Skeletal muscle tissue (tissue), 4 donors: ENCODE results near the gene RAD9B. TPM values are rescaled to one million over a fixed set of nuclear protein-coding genes. Genes with fewer than 3 reads are reported as not detected.
"Not testable (repeated sequence)": the region's sequence is repeated elsewhere in the genome, so short reads cannot be mapped to it uniquely, and the experiment has no call there.

Source experiments
- H3K27ac ChIP-seq: one replicate; pipeline ENCODE4 v1.7.0; 2013; ENCODE audit warnings: mild to moderate bottlenecking, low read depth, low read length, inconsistent platforms
- H3K27me3 ChIP-seq, 3 donors: one replicate each; pipeline ENCODE4 v1.7.0; 2013; ENCODE audit warnings: low read length in 3 of 3; ENCODE audit not compliant: control insufficient read depth in 3 of 3, insufficient read depth in 3 of 3
- H3K36me3 ChIP-seq, 3 donors: one replicate each; pipeline ENCODE4 v1.7.0; 2013; ENCODE audit warnings: low read length in 3 of 3; ENCODE audit not compliant: control insufficient read depth in 3 of 3, insufficient read depth in 3 of 3
- H3K4me1 ChIP-seq, 3 donors: one replicate each; pipeline ENCODE4 v1.7.0; 2013; ENCODE audit warnings: low read length in 3 of 3, mild to moderate bottlenecking in 3 of 3; ENCODE audit not compliant: control insufficient read depth in 3 of 3, insufficient read depth in 3 of 3
- H3K4me3 ChIP-seq, 3 donors: one replicate each; pipeline ENCODE4 v1.7.0; 2013; ENCODE audit warnings: low read length in 3 of 3
- H3K9ac ChIP-seq, 3 donors: one replicate each; pipeline ENCODE4 v1.7.0; 2013; ENCODE audit warnings: low read length in 3 of 3, mild to moderate bottlenecking in 3 of 3, moderate library complexity in 2 of 3, low read depth in 1 of 3
- H3K9me3 ChIP-seq, 3 donors: one replicate each; pipeline ENCODE4 v1.7.0; 2013; ENCODE audit warnings: low read length in 3 of 3; ENCODE audit not compliant: control insufficient read depth in 3 of 3
- total RNA-seq: library from RNA; depleted of rRNA; stranded (reverse); fragments of >200 nt; gene quantifications from one replicate; pipeline ENCODE4 v1.2.3, GENCODE V29; 2014
- donor health status: Osteomylitis.

RAD9B gene
- total RNA-seq, 1 donor from 2014 or later: 1.6 TPM

DNA sequence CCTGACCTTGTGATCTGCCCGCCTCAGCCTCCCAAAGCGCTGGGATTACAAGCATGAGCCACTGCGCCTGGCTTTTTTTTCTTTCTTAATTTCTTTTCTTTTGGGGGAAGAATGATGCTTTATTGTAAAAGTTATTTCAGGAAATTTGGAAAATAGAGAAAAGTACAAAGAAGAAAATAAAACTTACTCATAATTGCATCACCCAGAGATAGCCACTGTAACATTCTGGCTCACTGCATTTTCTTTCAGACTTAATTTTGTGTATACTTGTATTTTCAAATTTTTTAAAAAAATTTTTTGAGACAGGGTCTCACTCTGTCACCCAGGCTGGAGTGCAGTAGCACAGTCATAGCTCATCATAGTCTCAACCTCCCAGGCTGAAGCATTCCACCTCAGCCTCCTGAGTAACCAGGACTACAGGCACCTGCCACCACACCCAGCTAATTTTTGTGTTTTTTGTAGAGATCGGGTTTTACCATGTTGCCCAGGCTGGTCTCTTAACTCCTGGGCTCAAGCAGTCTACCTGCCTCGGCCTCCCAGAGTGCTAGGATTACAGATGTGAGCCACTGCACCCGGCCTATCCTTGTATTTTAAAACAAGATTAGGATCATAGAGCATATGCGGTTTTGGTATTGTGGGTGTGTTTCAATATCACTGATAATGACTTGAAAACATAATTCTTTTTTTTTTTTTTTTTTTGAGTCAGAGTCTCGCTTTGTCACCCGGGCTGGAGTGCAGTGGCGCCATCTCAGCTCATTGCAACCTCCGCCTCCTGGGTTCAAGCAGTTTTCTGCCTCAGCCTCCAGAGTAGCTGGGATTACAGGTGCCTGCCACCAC is 19.0 kb downstream of the RAD9B start:
- H3K4me1 ChIP-seq, H3K27me3 ChIP-seq, H3K4me3 ChIP-seq, H3K9me3 ChIP-seq, H3K9ac ChIP-seq, H3K36me3 ChIP-seq, H3K27ac ChIP-seq: not testable (repeated sequence)

DNA sequence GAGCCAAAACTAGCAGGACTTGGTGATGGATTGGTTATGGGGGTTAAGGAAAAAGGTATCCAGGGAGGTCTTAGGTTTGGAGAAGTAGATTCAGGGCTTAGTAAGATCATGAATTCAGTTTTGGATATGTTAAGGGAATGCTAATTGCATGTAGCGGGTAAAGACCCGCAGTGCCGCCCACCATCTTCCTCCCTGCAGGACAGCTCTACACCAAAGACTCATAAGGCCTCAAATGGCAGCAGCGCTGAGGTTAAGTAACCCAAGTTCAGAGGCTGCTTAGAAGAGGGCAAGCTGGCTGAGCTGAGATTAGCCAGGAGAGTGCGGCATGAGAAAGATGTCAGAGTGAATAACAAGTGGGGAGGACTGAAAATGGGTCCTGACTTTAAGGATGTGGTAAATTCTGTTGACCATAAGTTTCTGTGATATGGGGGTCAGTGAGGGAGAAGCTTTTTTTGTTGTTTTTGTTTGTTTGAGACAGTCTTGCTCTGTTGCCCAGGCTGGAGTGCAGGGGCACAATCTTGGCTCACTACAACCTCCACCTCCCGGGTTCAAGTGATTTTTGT is 26.2 kb downstream of the RAD9B start:
- H3K9ac ChIP-seq: no peak overlapping the region
- H3K27me3 ChIP-seq: no peaks in the 10 kb centered on the region
- peaks cover 9 to 20% (median 10%) of the 10 kb centered on the region in 3 donors for H3K4me1 ChIP-seq
- peaks cover 5 to 12% (median 11%) of the 10 kb centered on the region in 3 donors for H3K36me3 ChIP-seq
- H3K27ac ChIP-seq: no peak overlapping the region
- no peaks in the 10 kb centered on the region for H3K9me3 ChIP-seq
- no peak overlapping the region for H3K4me3 ChIP-seq

DNA sequence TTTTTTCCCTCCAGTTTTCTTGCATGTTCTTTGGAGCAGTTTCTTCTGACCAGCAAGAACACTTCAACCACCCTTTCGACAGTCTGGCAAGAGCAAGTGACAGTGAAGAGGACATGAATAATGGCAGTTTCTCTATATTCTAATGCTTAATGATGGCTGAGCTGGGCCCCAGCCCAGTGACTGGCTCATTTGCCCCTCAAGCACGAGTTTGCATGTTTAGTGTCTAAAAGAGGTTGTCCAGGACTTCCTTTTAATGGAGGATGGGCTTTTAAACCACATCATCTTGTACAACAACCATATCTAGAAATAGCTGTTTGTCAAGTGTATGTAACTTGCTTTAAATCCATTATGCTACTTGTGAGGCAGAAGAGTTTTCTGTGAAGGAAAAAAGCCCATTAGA is 28.4 kb downstream of the RAD9B start:
- H3K36me3 ChIP-seq: peaks cover 5 to 14% (median 12%) of the 10 kb centered on the region in 3 donors
- no peak overlapping the region for H3K27ac ChIP-seq

DNA sequence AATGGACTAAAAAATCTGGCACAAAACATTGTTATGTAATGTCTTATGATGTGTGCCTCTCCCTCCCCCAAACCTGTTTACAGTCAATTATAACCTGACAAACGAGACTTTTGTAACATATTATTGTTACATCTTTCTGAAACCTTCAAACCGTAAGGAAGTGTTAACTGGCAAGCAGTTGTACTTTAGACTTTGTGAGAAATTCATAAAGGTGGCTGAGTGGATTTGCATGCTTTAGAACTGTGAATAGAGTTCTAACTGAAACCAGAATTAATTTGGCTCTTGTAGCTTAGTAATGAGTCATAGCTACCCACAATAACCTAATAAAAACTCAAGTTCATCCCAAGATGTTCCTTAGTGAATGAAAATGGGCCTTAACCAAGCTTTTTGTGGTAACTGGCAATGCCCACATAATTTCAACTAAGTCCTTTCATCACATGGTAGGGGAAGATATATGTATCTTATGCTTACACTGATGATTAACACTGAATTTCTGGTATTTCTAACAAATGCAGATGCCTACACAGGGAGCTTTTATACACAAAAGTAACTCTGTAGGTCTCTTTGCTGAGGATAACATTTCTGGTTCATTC is 29.7 kb downstream of the RAD9B start:
- H3K4me1 ChIP-seq: peaks cover 21 to 35% (median 29%) of the 10 kb centered on the region in 3 donors
- H3K9me3 ChIP-seq: no peaks in the 10 kb centered on the region
- peaks cover 10 to 24% (median 23%) of the 10 kb centered on the region in 3 donors for H3K36me3 ChIP-seq
- no peak overlapping the region for H3K4me3 ChIP-seq
- H3K9ac ChIP-seq: no peak overlapping the region
- H3K27ac ChIP-seq: no peak overlapping the region
- no peaks in the 10 kb centered on the region for H3K27me3 ChIP-seq

More for the DNA sequence above, 28.4 kb downstream of the RAD9B start:
- Histone ChIP-seq H3K4me3 (no peak overlapping the region), H3K9me3 (no peaks in the 10 kb centered on the region), H3K27me3 (no peaks in the 10 kb centered on the region), H3K9ac (no peak overlapping the region), H3K4me1 (peaks cover 9 to 25% (median 17%) of the 10 kb centered on the region in 3 donors)

DNA sequence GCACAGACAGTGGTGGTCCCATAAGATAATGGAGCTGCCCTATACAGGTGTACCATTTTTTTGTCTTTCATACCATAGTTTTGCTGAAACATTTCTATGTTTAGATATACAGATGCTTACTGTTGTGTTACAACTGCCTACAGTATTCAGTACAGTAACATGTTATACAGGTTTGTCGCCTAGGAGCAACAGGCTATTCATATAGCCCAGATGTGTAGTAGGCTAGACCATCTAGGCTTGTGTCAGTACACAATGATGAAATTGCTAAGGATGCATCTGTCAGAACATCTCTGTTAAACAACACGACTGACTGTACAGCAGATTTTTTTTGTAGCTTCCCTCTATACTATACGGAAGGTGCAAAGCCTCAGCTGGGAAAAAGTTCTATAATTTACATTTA is 30.5 kb downstream of the RAD9B start:
- Histone ChIP-seq H3K9me3 (no peaks in the 10 kb centered on the region), H3K27me3 (no peaks in the 10 kb centered on the region), H3K27ac (no peak overlapping the region), H3K36me3 (peaks cover 11 to 25% (median 25%) of the 10 kb centered on the region in 3 donors), H3K4me3 (no peak overlapping the region), H3K4me1 (peaks cover 25 to 40% (median 29%) of the 10 kb centered on the region in 3 donors), H3K9ac (no peak overlapping the region)

DNA sequence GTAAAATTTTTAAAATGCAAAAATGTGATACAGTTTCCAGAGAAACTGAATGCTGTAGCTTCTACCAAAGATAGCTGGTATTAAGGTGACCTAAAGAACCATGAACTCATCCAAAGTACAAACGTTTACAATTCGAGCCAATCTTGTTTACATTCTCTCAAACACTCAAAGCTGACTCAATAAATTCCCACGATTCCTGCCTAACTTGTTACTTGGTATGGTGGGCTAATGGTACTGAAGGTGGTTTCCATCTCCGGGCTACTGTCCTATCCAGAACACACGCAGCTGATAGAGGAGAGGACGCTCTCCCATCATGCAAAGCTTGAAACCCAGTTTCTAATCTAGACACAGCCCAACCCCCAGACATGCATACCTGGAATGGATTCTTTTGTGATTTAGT is 31.5 kb downstream of the RAD9B start:
- Histone ChIP-seq H3K4me1 (peaks cover 34 to 49% (median 38%) of the 10 kb centered on the region in 3 donors), H3K27ac (no peak overlapping the region), H3K36me3 (peaks cover 11 to 31% (median 29%) of the 10 kb centered on the region in 3 donors), H3K9me3 (no peaks in the 10 kb centered on the region), H3K4me3 (no peak overlapping the region), H3K9ac (no peak overlapping the region), H3K27me3 (no peaks in the 10 kb centered on the region)

DNA sequence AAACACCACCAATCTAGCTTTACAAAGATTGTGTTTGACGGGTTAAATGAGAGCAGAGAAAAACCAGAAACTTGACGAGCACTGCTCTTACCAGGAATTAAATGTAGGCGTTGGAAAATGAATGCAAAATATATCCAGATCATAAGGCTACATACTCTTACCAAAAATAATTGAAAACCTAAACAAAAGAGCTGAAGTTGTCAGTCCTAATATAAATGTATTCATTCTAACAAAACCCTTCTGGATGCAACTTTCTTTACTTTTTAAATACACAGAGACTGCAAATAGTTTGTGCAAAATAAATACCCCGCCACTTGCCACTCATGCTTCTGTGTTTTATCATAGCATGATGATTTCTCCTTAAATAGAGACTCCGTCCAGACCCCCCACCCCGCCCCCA is 32.7 kb downstream of the RAD9B start:
- Histone ChIP-seq H3K9ac (no peak overlapping the region), H3K4me1 (peaks cover 46 to 58% (median 49%) of the 10 kb centered on the region in 3 donors)

DNA sequence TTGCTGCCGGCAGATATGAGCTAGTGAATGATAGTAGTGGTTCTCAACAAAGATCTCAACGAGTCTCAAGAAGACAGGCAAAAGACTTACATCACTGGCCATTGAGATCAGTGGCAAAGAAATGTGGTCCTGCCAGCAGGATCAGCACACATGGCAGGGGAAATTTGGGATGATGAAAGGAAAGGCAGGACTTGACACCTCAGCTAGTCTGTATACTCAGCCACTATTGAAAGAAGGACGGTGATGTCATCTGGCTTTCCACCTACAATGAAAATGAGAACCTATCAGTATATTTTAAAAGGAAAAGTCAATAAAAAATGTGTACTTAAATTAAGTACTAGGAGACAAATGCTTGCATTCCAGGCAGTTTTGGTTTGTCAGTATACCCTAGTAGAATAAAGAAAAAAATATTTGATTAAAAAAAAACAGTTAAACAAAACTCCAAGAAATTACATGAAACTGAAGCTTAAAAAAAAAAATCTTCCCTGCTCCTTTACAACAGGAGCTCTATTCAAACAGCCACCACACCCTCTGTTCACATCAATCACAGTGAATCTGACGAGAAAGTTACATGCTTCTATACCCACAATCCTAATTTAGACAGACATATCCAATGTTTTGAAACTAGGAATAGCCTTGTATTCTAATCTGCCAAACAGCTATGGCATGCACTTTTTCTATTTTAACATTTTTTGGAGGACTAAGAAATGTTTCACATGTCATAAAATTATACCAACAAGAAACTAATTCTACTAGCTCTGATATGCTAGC is 34.9 kb downstream of the RAD9B start:
- no peak overlapping the region for H3K4me3 ChIP-seq
- H3K9me3 ChIP-seq: no peaks in the 10 kb centered on the region
- H3K27ac ChIP-seq: peak overlapping the region; percentile 87
- peaks cover 46 to 55% (median 49%) of the 10 kb centered on the region in 3 donors for H3K4me1 ChIP-seq
- H3K9ac ChIP-seq: peak overlapping the region; percentile 26 to 63 (median 58)
- H3K27me3 ChIP-seq: no peaks in the 10 kb centered on the region
- peaks cover 8 to 30% (median 23%) of the 10 kb centered on the region in 3 donors for H3K36me3 ChIP-seq

More for the DNA sequence above, 32.7 kb downstream of the RAD9B start:
- Histone ChIP-seq H3K27me3 (no peaks in the 10 kb centered on the region), H3K4me3 (no peak overlapping the region), H3K9me3 (no peaks in the 10 kb centered on the region), H3K36me3 (peaks cover 10 to 35% (median 29%) of the 10 kb centered on the region in 3 donors), H3K27ac (no peak overlapping the region)

DNA sequence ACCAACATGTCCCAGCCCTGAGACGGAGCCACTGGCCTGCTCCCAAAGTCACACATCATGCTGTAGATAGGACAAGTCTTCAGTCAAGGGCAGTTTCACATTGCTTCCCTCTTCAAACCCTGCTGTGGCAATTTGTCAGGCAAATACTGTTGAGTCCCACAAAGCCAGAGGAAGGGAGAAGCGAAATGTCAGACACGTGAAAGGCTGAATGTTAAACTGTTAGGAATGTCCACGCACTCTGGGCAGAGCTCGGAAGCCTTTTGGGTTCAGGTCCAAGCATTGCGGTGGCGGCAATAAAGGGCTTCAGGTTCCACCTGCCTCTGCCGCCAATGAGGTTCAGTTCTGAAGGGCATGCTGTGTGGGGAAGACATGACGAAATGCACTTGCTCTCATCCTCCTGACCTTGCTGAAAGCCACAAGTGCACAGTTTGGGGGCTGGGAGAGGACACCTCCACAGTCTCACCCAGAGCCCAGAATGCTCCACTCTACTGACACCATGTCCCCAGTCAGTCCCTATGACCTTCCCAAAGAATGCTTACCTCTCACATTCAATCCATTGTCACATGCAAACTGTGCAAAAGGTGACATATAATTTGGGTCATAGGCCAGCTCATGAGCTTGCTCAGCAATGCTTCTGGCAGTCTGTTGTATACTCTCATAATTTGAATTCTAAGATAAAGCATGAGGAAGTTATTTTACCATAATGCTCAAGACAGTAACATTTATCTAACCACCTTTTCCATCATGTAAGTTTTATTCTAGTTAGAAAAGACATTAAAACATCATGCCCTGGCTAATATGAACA is 35.7 kb downstream of the RAD9B start:
- no peaks in the 10 kb centered on the region for H3K9me3 ChIP-seq
- peak overlapping the region; percentile 87 for H3K27ac ChIP-seq
- H3K9ac ChIP-seq: peak overlapping the region in 2 of 3 donors; percentile 63 to 70
- H3K27me3 ChIP-seq: no peaks in the 10 kb centered on the region
- peaks cover 47 to 54% (median 48%) of the 10 kb centered on the region in 3 donors for H3K4me1 ChIP-seq
- H3K36me3 ChIP-seq: peaks cover 8 to 30% (median 19%) of the 10 kb centered on the region in 3 donors
- H3K4me3 ChIP-seq: peak overlapping the region in 1 of 3 donors; percentile 34
